Stomach smooth muscle (tissue), 2 donors: ENCODE results near the gene SLC39A10.
"Not testable (repeated sequence)": the region's sequence is repeated elsewhere in the genome, so short reads cannot be mapped to it uniquely, and the experiment has no call there.

Experiments used
- H3K27ac ChIP-seq: one replicate; pipeline ENCODE4 v1.7.0; 2013; ENCODE audit warnings: mild to moderate bottlenecking, low read length, inconsistent platforms
- H3K27me3 ChIP-seq, 2 donors: one replicate each; pipeline ENCODE4 v1.7.0; 2013; ENCODE audit warnings: low read length in 2 of 2; ENCODE audit not compliant: insufficient read depth in 2 of 2, control insufficient read depth in 1 of 2
- H3K36me3 ChIP-seq, 2 donors: one replicate each; pipeline ENCODE4 v1.7.0; 2013; ENCODE audit warnings: low read length in 2 of 2; ENCODE audit not compliant: control insufficient read depth in 2 of 2, insufficient read depth in 2 of 2
- H3K4me1 ChIP-seq: one replicate; pipeline ENCODE4 v1.7.0; 2013; ENCODE audit warnings: low read length; ENCODE audit not compliant: control insufficient read depth, insufficient read depth
- H3K4me3 ChIP-seq, 2 donors: one replicate each; pipeline ENCODE4 v1.7.0; 2013; ENCODE audit warnings: low read length in 2 of 2
- H3K9ac ChIP-seq, 2 donors: one replicate each; pipeline ENCODE4 v1.7.0; 2013; ENCODE audit warnings: low read length in 2 of 2, mild to moderate bottlenecking in 1 of 2
- H3K9me3 ChIP-seq, 2 donors: one replicate each; pipeline ENCODE4 v1.7.0; 2013; ENCODE audit warnings: low read length in 2 of 2; ENCODE audit not compliant: control insufficient read depth in 2 of 2
- donor health status: healthy.
- donor health status: Pancreatic carcinoma.

SLC39A10 gene

GRCh38 chr2:195645413-195645812 lies 11.6 kb upstream of the SLC39A10 start:
- H3K9me3 ChIP-seq, result no peaks in the 10 kb centered on the region
- H3K27ac ChIP-seq, result no peak overlapping the region
- no peaks in the 10 kb centered on the region for H3K4me1 ChIP-seq
- no peaks in the 10 kb centered on the region for H3K36me3 ChIP-seq
- H3K4me3 ChIP-seq, result no peak overlapping the region
- H3K9ac ChIP-seq, result no peak overlapping the region
- no peaks in the 10 kb centered on the region for H3K27me3 ChIP-seq

- Histone ChIP-seq H3K27me3 (no peaks in the 10 kb centered on the region), H3K4me3 (no peak overlapping the region), H3K9ac (no peak overlapping the region), H3K4me1 (no peaks in the 10 kb centered on the region), H3K9me3 (no peaks in the 10 kb centered on the region), H3K27ac (no peak overlapping the region), H3K36me3 (no peaks in the 10 kb centered on the region)
Measured at GRCh38 chr2:195646424-195646823, 10.6 kb upstream of the SLC39A10 start.

GRCh38 chr2:195647302-195647701 lies 9.7 kb upstream of the SLC39A10 start:
- H3K4me1 ChIP-seq, result no peaks in the 10 kb centered on the region
- no peaks in the 10 kb centered on the region for H3K9me3 ChIP-seq
- H3K27me3 ChIP-seq, result no peaks in the 10 kb centered on the region
- H3K36me3 ChIP-seq, result no peaks in the 10 kb centered on the region
- no peak overlapping the region for H3K4me3 ChIP-seq
- H3K9ac ChIP-seq, result no peak overlapping the region
- H3K27ac ChIP-seq, result no peak overlapping the region

GRCh38 chr2:195648370-195648769 lies 8.7 kb upstream of the SLC39A10 start:
- not testable (repeated sequence) for H3K9ac ChIP-seq, H3K36me3 ChIP-seq, H3K4me3 ChIP-seq, H3K27ac ChIP-seq, H3K27me3 ChIP-seq, H3K9me3 ChIP-seq, H3K4me1 ChIP-seq

- no peak overlapping the region for H3K4me3 ChIP-seq
- H3K9me3 ChIP-seq, result no peaks in the 10 kb centered on the region
- H3K27ac ChIP-seq, result no peak overlapping the region
- H3K9ac ChIP-seq, result no peak overlapping the region
- no peaks in the 10 kb centered on the region for H3K27me3 ChIP-seq
- H3K4me1 ChIP-seq, result no peaks in the 10 kb centered on the region
- H3K36me3 ChIP-seq, result no peaks in the 10 kb centered on the region
Measured at GRCh38 chr2:195648787-195649186, 8.2 kb upstream of the SLC39A10 start.

GRCh38 chr2:195649629-195650190 lies 7.3 kb upstream of the SLC39A10 start:
- H3K27ac ChIP-seq, result no peak overlapping the region
- no peaks in the 10 kb centered on the region for H3K9me3 ChIP-seq
- no peaks in the 10 kb centered on the region for H3K27me3 ChIP-seq
- H3K4me1 ChIP-seq, result no peaks in the 10 kb centered on the region
- no peak overlapping the region for H3K4me3 ChIP-seq
- H3K36me3 ChIP-seq, result no peaks in the 10 kb centered on the region
- H3K9ac ChIP-seq, result no peak overlapping the region

GRCh38 chr2:195651046-195651445 lies 6.0 kb upstream of the SLC39A10 start:
- Histone ChIP-seq H3K27ac (no peak overlapping the region), H3K4me1 (peaks cover 1% of the 10 kb centered on the region), H3K36me3 (no peaks in the 10 kb centered on the region), H3K27me3 (no peaks in the 10 kb centered on the region), H3K9me3 (no peaks in the 10 kb centered on the region), H3K9ac (no peak overlapping the region), H3K4me3 (no peak overlapping the region)

GRCh38 chr2:195652911-195653310 lies 4.1 kb upstream of the SLC39A10 start:
- H3K36me3 ChIP-seq, result no peaks in the 10 kb centered on the region
- no peak overlapping the region for H3K9ac ChIP-seq
- H3K4me1 ChIP-seq, result peaks cover 4% of the 10 kb centered on the region
- no peaks in the 10 kb centered on the region for H3K27me3 ChIP-seq
- H3K4me3 ChIP-seq, result no peak overlapping the region
- no peaks in the 10 kb centered on the region for H3K9me3 ChIP-seq
- H3K27ac ChIP-seq, result no peak overlapping the region

GRCh38 chr2:195656161-195656858 lies 716 bp upstream of the SLC39A10 start:
- H3K4me3 ChIP-seq, result peak overlapping the region; percentile 61 to 85
- H3K36me3 ChIP-seq, result no peaks in the 10 kb centered on the region
- H3K27ac ChIP-seq, result peak overlapping the region; percentile 97
- H3K9me3 ChIP-seq, result no peaks in the 10 kb centered on the region
- H3K4me1 ChIP-seq, result peaks cover 15% of the 10 kb centered on the region
- H3K27me3 ChIP-seq, result no peaks in the 10 kb centered on the region
- peak overlapping the region; percentile 64 to 72 for H3K9ac ChIP-seq

- Histone ChIP-seq H3K9ac (peak overlapping the region; percentile 91 to 95), H3K4me3 (peak overlapping the region; percentile 84 to 85), H3K27me3 (no peaks in the 10 kb centered on the region), H3K9me3 (no peaks in the 10 kb centered on the region), H3K36me3 (no peaks in the 10 kb centered on the region), H3K4me1 (peaks cover 15% of the 10 kb centered on the region), H3K27ac (peak overlapping the region; percentile 97)
Measured at GRCh38 chr2:195657634-195658540, 861 bp downstream of the SLC39A10 start.
